H7 (cell line): ENCODE measurements around the gene PSEN1. TPM values are rescaled to one million over a fixed set of nuclear protein-coding genes. Genes with fewer than 3 reads are reported as not detected.

Source experiments
- DNase-seq: peaks from one replicate; pipeline ENCODE4 v3.0.0; 2012
- H3K27me3 ChIP-seq: 2 replicates; pipeline ENCODE4 v1.6.0; 2011; ENCODE audit warnings: mild to moderate bottlenecking, low read length; ENCODE audit not compliant: control insufficient read depth, insufficient read depth
- H3K36me3 ChIP-seq: replicated peaks from 2 replicates; pipeline ENCODE4 v1.5.1; 2011; ENCODE audit warnings: low read length; ENCODE audit not compliant: control insufficient read depth, insufficient read depth
- H3K4me3 ChIP-seq: 2 replicates; pipeline ENCODE4 v1.5.1; 2011; ENCODE audit warnings: low read depth, mild to moderate bottlenecking, control low read depth, low read length, moderate library complexity; ENCODE audit not compliant: insufficient read depth
- total RNA-seq: library from RNA; depleted of rRNA; stranded (reverse); fragments of >200 nt; shearing (Covaris generic); gene quantifications from 2 replicates; pipeline ENCODE4 v1.2.3, GENCODE V29; 2014; rRNA removed

The PSEN1 gene
- total RNA-seq, 1 experiment from 2014 or later: 13.4 TPM

DNA sequence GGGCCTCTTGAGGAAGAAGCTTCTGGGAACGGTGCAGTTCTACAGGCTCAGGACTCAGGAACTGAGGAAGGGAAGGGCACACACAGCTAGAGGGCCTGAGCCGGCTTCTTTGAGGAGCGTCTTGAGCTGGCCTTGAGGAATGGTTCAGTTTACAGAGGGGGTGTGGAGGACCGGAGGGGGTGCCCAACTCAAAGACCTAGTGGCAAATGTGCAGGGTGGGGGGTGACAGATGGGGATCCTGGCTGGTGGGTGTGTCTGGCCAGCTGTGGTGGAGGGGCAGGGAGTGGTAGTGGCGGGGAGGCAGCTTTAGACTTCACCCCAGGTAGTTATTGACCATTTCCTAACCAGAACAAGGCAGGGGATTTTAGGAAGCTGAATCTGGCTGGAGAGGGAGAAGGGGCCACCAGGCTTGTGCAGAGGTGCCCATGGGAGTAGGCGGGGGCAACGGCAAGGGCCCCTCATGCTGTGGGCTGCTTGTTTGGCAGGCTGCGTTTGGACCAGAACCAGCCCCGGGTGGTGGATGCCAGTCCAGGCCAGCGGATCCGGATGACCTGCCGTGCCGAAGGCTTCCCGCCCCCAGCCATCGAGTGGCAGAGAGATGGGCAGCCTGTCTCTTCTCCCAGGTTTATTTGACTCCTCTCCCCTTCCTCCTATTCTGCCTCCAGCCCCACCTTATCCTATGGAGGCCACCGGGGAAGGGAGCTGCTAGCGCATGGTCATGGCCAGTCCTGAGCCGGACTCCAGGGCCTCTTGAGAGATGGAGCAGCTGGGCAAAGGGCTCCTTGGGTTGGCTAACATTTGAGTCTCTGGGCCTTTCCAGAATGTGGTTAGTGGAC is 128.8 kb downstream of the PSEN1 start:
- no peaks in the 10 kb centered on the region for H3K27me3 ChIP-seq

DNA sequence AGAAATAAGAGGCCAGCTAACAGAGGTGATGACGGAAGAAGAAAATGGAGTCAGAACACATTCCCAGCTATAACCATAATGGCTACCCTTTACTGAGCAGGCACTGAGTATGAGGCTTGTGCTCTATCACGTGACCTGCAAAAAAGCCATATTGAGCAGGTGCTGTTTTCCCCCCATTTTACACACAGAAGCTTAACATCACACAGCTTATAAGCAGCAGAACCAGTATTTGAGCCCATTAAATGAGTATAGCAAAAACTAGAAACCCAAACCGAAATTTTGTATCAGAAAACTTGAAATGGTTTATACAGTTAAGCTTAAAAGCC is 129.4 kb downstream of the PSEN1 start:
- Histone ChIP-seq H3K27me3 (no peaks in the 10 kb centered on the region; the same call in 1 of the 2 replicates), H3K36me3 (no peaks in the 10 kb centered on the region), H3K4me3 (no peak overlapping the region)
- DNase-seq: no peak

More for the DNA sequence above, 128.8 kb downstream of the PSEN1 start:
- H3K4me3 ChIP-seq: no peak overlapping the region
- peak; percentile 55 for DNase-seq
- no peaks in the 10 kb centered on the region for H3K36me3 ChIP-seq

DNA sequence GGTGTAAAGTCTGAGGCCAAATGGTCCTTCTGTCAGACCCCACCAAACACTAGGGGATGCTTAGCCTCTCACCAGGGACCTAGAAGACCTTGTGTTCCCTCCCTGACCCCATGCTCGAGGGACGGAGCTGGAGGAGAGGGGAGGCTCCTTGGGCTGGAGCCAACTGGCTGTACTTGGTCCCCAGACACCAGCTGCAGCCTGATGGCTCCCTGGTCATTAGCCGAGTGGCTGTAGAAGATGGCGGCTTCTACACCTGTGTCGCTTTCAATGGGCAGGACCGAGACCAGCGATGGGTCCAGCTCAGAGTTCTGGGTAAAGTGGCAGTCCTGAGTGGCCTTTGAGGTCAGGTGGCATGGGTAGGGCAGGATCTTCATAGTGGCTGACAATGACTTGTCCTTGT is 130.0 kb downstream of the PSEN1 start:
- no peak overlapping the region for H3K4me3 ChIP-seq
- H3K36me3 ChIP-seq: no peaks in the 10 kb centered on the region
- H3K27me3 ChIP-seq: no peaks in the 10 kb centered on the region; the same call in 1 of the 2 replicates
- DNase-seq: peak; percentile 26

DNA sequence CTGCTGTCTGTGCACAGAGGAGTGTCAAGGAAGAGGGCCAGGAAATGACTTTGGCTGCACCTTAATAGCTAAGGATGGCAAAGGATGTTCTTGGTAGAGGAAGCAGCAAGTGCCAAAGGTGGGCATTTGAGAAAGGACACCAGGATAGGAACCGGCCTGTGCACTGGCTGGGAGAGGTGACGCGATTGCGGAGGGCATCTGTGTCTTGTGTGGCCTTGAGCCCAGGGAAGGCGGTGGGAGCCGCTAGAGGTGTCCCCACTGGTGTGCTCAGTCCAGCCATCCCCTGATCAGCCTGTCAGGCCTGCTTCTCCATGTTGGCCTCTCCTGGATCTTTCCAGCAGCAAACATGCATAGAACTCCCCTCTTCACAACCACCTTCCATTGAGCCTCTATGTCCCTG is 131.2 kb downstream of the PSEN1 start:
- H3K4me3 ChIP-seq: no peak overlapping the region
- no peaks in the 10 kb centered on the region for H3K36me3 ChIP-seq
- no peak for DNase-seq
- no peaks in the 10 kb centered on the region; the same call in 1 of the 2 replicates for H3K27me3 ChIP-seq

DNA sequence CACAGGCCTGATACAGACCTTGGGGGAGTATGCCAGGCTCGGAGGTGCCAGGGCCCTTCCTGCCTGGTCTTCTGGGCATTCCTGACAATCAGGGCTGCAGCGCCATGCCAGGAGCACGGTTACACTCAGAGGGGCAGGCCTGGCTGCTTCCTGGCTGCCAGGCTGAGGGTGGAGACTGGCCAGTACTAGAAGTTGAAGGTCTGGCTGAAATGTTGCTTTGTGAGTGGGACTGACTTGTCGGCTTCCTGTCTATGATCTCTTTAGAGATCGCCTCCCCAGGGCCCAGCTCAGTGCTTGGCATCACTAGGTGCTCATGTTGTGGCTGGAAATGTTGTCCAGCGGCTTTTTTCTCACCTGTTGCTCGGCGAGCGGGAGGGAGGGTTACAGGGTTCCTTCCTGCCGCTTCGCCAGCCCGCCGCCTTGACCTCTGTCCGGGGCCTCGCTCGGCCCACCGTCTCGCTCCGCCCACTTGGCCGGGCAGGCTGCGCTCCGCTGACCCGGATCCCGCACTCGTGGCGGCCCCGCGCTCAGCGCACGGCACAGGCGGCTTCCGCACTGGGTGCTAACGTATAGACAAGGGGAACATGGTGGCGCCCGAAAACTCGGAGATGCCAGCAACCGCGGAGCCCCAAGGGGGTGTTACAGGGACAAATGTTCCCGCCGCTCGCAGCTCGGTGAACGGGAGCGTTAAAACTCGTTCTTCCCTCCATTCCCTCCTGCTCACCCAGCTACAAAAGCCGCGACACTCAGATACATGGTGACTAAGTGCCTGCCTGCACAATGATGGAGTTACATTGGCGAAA is 133.6 kb downstream of the PSEN1 start:
- H3K4me3 ChIP-seq: peak overlapping the region; percentile 19; the same call in 1 of the 2 replicates
- H3K36me3 ChIP-seq: no peaks in the 10 kb centered on the region
- DNase-seq: peak; percentile 90
- H3K27me3 ChIP-seq: no peaks in the 10 kb centered on the region; the same call in 1 of the 2 replicates

DNA sequence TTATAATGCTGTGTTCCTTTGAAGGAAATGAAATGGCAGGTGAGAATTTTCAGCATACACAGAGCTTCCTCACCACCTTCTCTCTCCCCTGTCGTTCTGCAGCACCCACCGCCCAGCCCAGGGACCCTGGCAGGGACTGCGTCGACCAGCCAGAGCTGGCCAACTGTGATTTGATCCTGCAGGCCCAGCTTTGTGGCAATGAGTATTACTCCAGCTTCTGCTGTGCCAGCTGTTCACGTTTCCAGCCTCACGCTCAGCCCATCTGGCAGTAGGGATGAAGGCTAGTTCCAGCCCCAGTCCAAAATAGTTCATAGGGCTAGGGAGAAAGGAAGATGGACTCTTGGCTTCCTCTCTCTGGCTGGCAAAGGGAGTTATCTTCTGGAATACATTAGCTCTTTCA is 136.1 kb downstream of the PSEN1 start:
- no peaks in the 10 kb centered on the region; the same call in 1 of the 2 replicates for H3K27me3 ChIP-seq
- peaks cover 12% of the 10 kb centered on the region for H3K36me3 ChIP-seq
- DNase-seq: no peak
- H3K4me3 ChIP-seq: no peak overlapping the region

Other genes starting within 250 kb of the PSEN1 start
- 0.55 and 0.59 TPM in 2 replicates for gene DPF3, start 242.4 kb upstream of the PSEN1 start, total RNA-seq
- gene DCAF4, start 210.0 kb upstream of the PSEN1 start, total RNA-seq: 13.2 and 14.0 TPM in 2 replicates
- 6.4 and 7.5 TPM in 2 replicates for gene ZFYVE1, start 109.4 kb upstream of the PSEN1 start, total RNA-seq
- gene RBM25, start 78.0 kb upstream of the PSEN1 start, total RNA-seq: 37.8 and 75.7 TPM in 2 replicates
- gene PAPLN, start 101.0 kb downstream of the PSEN1 start, total RNA-seq: 1.0 and 2.2 TPM in 2 replicates